ENCODE data around the gene SMPX.

SMPX gene

GRCh38 chrX:21674430-21675186, 83.3 kb downstream of the SMPX start:
- TF ChIP-seq FOXP2 (optimal IDR thresholded peaks at IDR 0.05; ENCODE audit: borderline replicate concordance, extremely low read depth, extremely low read length, insufficient read depth): no peak
- no peak for TF ChIP-seq TAF1 (IDR thresholded peaks at IDR 0.05; ENCODE audit: borderline replicate concordance, insufficient read depth, low read length)
- TF ChIP-seq SIN3A (IDR thresholded peaks at IDR 0.05; ENCODE audit: borderline replicate concordance, insufficient read depth, low read length): no peak
- no peak for TF ChIP-seq REST (IDR thresholded peaks at IDR 0.05; ENCODE audit: insufficient read depth in 1 of 2, low read depth in 2 of 2, low read length in 2 of 2)
- TF ChIP-seq POLR2AphosphoS5 (IDR thresholded peaks at IDR 0.05; ENCODE audit: low read depth, low read length): no peak

GRCh38 chrX:21666679-21667078, 91.2 kb downstream of the SMPX start:
- TF ChIP-seq POLR2AphosphoS5 (IDR thresholded peaks at IDR 0.05; ENCODE audit: low read depth, low read length): no peak
- no peak for TF ChIP-seq REST (IDR thresholded peaks at IDR 0.05; ENCODE audit: insufficient read depth in 1 of 2, low read depth in 2 of 2, low read length in 2 of 2)
- no peak for TF ChIP-seq TAF1 (IDR thresholded peaks at IDR 0.05; ENCODE audit: borderline replicate concordance, insufficient read depth, low read length)
- no peak for TF ChIP-seq FOXP2 (optimal IDR thresholded peaks at IDR 0.05; ENCODE audit: borderline replicate concordance, extremely low read depth, extremely low read length, insufficient read depth)
- TF ChIP-seq SIN3A (IDR thresholded peaks at IDR 0.05; ENCODE audit: borderline replicate concordance, insufficient read depth, low read length): no peak

- no peak for TF ChIP-seq FOXP2 (optimal IDR thresholded peaks at IDR 0.05; ENCODE audit: borderline replicate concordance, extremely low read depth, extremely low read length, insufficient read depth)
- TF ChIP-seq SIN3A (IDR thresholded peaks at IDR 0.05; ENCODE audit: borderline replicate concordance, insufficient read depth, low read length): no peak
- TF ChIP-seq POLR2AphosphoS5 (IDR thresholded peaks at IDR 0.05; ENCODE audit: low read depth, low read length): no peak
- no peak for TF ChIP-seq TAF1 (IDR thresholded peaks at IDR 0.05; ENCODE audit: borderline replicate concordance, insufficient read depth, low read length)
- TF ChIP-seq REST (IDR thresholded peaks at IDR 0.05; ENCODE audit: insufficient read depth in 1 of 2, low read depth in 2 of 2, low read length in 2 of 2): no peak
These were observed 91.7 kb downstream of the SMPX start for GRCh38 chrX:21666252-21666651.

- TF ChIP-seq POLR2AphosphoS5 (IDR thresholded peaks at IDR 0.05; ENCODE audit: low read depth, low read length) (no peak), REST (IDR thresholded peaks at IDR 0.05; ENCODE audit: insufficient read depth in 1 of 2, low read depth in 2 of 2, low read length in 2 of 2) (no peak), SIN3A (IDR thresholded peaks at IDR 0.05; ENCODE audit: borderline replicate concordance, insufficient read depth, low read length) (no peak)
These were observed 95.2 kb downstream of the SMPX start for GRCh38 chrX:21662761-21663160.

All from PFSK-1 (cell line).